Measurements from ENCODE around the gene OSTF1.

DNA sequence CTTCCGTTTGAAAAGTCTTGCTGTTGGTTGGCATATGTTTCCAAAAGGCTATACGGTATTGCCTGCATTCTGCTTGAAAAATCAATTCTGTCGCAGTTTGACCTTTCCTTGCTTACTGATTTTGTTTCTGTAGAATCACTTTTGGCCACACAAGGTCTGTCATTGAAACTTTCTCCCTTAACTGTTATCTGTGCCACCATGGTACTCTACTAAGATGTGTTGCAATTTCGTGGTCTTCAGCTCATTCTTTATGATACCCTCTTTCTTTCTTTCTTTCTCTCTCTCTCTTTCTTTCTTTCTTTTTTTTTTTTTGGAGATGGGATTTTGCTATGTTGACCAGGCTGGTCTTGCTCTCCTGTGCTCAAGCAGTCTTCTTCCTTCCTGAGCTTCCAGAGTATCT lies 4.5 kb downstream of the OSTF1 start:
- TF ChIP-seq EZH2 (IDR thresholded peaks at IDR 0.05; ENCODE audit: low read depth), result no peak
- TF ChIP-seq, protein P1, sequence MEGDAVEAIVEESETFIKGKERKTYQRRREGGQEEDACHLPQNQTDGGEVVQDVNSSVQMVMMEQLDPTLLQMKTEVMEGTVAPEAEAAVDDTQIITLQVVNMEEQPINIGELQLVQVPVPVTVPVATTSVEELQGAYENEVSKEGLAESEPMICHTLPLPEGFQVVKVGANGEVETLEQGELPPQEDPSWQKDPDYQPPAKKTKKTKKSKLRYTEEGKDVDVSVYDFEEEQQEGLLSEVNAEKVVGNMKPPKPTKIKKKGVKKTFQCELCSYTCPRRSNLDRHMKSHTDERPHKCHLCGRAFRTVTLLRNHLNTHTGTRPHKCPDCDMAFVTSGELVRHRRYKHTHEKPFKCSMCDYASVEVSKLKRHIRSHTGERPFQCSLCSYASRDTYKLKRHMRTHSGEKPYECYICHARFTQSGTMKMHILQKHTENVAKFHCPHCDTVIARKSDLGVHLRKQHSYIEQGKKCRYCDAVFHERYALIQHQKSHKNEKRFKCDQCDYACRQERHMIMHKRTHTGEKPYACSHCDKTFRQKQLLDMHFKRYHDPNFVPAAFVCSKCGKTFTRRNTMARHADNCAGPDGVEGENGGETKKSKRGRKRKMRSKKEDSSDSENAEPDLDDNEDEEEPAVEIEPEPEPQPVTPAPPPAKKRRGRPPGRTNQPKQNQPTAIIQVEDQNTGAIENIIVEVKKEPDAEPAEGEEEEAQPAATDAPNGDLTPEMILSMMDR (conservative IDR thresholded peaks at IDR 0.05), result no peak
